HG03139 (cell line): ENCODE measurements around the gene FPR1.

Source experiments
- ATAC-seq: cut with Tn5 transposase; IDR thresholded peaks from one replicate; pipeline ENCODE4 v1.9.1; 2021; ENCODE audit not compliant: unreplicated experiment

Gene FPR1

DNA sequence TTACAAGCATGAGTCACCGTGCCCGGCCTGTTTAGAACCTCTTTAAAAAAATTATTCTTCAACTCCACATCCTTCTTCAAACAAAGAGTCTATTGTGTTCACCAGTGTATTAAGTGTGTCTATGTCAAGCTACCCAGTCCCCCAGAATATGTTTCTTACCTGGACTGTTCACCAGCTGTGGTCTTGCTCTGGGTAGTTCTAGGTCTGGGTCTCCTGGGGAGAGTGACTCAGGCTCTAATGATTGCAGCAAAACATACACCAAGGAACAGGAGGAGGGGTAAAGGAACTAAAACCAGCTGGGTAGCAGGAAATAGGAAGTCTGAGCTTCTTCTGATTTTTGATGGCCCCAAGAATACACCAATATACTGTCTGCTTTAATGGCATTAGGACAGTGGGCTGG lies at the start of gene FPR1:
Gene FPR1 (minus strand): TSS at position 224 of the 400 bp plus-strand sequence. CDS start 4,884 bp downstream, outside the sequence.
- ATAC-seq = no peak

GRCh38 chr19:51800473-51801244 lies 49.0 kb upstream of the FPR1 start:
- no peak for ATAC-seq

DNA sequence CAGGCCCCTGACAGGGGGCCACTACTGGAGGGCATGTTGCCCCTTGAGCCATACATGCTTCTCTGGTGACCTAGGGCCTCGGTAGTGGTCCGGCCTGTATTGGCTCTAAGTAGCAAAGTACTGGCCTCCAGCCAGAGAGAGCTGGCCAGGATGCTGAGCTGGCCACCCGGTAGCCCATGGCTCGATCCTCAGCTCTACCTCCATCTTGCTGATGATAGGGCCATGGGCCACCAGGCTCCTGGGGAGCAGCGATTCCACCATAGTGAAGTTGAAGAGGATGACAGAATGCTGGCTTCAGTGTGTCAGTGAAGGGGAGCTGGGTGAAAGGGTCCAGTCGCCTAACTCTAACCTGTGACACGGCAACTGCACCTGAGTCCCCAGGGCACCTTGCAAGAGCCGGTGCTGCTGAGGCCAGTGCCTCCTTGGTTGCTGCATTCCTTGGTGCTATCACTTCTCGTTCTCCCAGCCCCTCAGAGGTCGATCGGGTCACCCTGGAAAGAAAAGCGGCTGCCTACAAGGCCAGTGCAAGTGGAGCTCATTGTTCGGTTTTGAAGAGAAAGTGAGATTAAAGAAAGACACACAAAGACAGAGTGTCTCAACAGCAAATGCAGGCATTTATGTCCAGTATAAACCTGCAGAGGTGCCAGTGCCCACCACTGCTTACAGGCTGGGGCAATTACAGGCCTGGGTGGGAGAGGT lies 48.2 kb upstream of the FPR1 start:
- ATAC-seq = no peak

GRCh38 chr19:51799034-51799773 lies 47.5 kb upstream of the FPR1 start:
- ATAC-seq = no peak

GRCh38 chr19:51798062-51798461 lies 46.4 kb upstream of the FPR1 start:
- ATAC-seq = no peak

- ATAC-seq = no peak
These were observed 45.8 kb upstream of the FPR1 start for GRCh38 chr19:51797480-51797879.

GRCh38 chr19:51796195-51796679 lies 44.6 kb upstream of the FPR1 start:
- no peak for ATAC-seq

DNA sequence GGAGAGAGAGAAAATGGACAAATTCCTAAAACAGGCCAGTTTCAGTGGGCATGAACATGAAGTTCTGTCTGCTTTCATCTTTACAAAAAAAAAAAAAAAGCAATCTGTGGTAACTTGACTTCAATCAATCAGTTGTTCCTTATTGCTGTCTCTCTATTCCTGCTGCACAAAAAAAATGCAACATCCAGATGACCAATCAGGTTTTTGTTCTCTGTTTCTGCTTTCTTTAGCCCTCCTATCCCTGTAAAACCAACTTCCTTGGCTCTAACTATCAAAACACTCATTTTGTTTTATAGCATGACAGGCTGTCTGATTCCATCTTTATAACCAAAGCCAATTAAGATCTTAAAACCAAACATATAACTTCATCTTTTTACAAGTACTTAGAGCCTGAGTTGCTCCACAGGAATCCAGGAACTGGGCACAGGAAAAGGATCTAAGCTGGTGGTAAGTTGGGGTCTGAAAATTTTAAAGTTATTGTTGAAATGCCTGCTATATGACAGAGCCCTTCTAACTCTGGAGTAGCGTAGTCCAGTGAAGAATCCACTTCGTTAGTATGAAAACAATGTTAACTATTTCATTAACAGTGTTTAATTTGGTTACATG lies 43.3 kb upstream of the FPR1 start, which contains the start of gene FPR3:
Gene FPR3 (plus strand): TSS at position 273 of the 606 bp plus-strand sequence. CDS start 28,592 bp downstream, outside the sequence.
- ATAC-seq = no peak

DNA sequence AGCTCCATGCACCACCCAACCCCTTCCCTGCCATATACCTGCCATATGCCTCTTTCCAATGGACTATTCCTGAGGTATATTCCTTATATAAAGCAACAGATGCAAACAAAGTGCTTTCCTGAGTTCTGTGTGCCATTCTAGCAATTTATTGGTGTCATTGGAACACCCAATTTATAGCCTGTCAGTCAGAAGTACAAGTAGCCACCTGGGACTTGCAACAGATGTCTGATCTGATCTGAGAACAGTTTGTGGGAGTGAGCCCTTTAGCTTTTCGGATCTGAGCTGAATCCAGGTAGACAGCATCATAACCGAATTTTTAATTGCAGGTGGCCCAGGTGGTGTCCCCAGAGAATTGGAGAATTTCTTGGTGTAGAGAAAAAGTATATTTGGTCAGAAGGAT lies 42.3 kb upstream of the FPR1 start:
- no peak for ATAC-seq

GRCh38 chr19:51792932-51793331 lies 41.3 kb upstream of the FPR1 start:
- ATAC-seq = no peak

GRCh38 chr19:51789061-51789795 lies 37.5 kb upstream of the FPR1 start:
- ATAC-seq = no peak

DNA sequence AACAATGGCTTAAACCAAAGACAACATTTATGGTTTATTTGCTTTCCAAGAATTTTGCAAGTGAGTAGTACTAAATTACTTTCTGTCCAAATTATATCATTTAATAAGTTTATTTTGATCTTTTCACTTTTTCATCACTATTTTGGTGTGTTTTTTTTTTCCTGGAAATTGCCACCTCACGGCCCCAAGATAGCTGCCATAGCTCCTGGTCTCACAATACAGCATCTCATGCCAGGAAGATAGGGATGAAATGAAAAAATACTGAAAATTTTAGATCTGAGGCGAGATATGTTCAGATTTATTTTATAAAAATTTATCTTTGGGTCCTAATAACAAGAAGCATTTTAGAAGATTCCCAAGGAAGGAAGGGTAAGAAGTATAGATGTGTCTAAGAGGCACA lies 36.4 kb upstream of the FPR1 start:
- ATAC-seq = no peak

DNA sequence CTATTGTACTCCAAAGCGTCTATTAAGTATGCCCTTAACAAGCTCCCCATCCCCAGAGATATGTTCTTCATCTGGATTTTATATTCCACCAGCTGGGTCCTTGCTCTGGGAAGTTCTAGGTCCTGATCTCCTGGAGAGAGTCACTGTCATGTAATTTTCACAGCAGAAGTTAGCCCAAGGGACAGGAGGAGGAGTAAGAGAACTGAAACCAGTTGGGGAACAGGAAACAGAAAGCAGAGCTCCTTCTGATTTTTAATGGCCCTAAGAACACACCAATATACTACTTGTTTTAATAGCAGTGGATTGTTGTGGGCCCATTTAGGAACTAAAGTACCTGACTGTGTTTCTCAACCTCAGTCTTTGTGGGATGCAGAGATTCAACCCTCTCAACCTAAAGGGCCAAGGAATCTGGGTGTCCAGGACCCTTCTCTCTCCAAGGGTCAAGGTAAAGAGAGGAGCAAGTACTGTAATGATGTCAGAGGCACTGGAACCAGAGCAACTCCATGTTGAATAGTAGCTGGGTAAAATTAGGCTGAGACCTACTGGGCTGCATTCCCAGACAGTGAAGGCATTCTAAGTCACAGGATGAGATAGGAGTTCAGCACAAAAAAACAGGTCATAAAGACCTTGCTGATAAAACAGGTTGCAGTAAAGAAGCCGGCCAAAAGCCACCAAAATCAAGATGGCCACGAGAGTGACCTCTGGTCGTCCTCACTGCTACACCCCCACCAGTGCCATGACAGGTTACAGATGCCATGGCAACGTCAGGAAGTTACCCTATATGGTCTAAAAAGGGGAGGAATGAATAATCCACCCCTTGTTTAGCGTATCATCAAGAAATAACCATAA lies 35.2 kb upstream of the FPR1 start:
- no peak for ATAC-seq

DNA sequence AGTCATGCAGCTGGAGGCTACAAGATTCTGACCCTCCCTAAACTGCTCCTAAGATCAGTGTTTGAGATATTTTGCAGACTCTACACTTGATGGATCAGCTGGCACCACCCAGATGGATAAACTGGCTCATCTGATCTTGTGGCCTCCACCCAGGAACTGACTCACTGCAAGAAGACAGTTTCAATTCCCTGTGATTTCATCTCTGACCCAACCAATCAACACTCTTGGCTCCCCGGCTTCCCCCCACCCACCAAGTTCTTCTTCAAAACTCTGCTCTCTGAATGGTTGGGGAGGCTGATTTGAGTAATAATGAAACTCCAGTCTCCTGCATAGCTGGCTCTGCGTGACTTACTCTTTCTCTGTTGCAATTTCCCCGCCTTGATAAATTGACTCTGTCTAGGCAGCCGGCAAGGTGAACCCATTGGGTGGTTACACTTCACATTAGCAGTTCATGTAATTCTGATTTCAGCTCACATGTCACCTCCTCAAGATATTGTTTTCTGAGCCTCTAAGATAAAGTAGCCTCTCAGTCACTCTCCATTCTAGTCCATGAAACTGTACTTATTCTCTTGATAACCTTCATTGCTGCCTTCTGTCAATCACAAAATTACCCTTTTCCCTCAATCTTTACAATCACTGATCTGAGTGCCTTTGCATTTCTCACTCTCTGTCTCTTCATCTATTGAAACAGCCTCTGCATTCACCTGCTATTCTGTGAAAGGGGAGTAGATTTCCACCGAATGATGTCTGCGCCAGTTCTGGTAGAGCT lies 33.4 kb upstream of the FPR1 start:
- ATAC-seq = no peak

- no peak for ATAC-seq
These were observed 32.6 kb upstream of the FPR1 start for GRCh38 chr19:51784109-51784785.

GRCh38 chr19:51783372-51783771 lies 31.7 kb upstream of the FPR1 start:
- ATAC-seq = no peak

DNA sequence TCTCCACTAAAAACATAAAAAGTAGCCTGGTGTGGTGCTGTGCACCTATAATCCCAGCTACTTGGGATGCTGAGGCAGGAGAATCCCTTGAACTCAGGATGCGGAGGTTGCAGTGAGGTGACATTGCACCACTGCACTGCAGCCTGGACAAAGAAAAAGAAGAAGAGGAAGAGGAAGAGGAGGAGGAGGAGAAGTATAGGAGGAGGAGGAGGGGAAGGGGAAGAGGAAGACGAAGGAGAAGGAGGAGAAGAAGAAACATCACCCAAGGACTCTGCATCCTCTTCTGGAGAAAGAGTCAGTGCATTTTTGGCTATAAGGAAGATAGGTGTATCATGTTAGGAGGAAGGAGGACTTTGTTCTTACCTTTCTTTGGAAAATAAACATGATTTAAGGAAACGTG lies 30.3 kb upstream of the FPR1 start:
- no peak for ATAC-seq

DNA sequence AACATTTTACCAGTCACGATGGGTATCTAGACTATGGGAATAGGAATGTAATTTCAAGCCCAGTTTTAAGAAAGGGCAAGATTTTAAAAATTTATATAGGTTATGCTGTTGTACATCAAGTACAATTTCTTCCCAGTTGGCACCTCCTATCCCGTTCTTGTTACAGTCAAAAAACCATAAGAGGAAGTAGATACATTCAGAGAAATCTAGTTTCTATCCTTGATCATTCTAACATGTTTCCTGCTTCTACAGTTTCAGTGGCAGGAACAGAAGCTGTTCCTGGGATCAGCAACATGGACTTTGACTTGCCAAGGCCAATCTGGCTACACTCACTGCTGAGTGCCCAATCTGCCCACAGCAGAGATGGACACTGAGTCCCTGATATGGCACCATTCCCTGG lies 28.6 kb upstream of the FPR1 start:
- ATAC-seq = no peak
